Common myeloid progenitor, CD34-positive (primary cell): ENCODE data around the gene ATP1B4.

ENCODE experiments used
- CTCF ChIA-PET: fragments of 350-600 bp; sonication (Branson Sonifier 250); formaldehyde crosslinking; loops from one replicate; lab custom pipeline; 2021; ENCODE audit warnings: antibody characterized with exemption; lab: Charles Lee
- POLR2A ChIA-PET: fragments of 350-600 bp; sonication (Branson Sonifier 250); formaldehyde crosslinking; loops from one replicate; lab custom pipeline; 2021; ENCODE audit warnings: antibody characterized with exemption; lab: Charles Lee
- DNase-seq, 3 donors: peaks; one replicate each; pipeline versions ENCODE4 v3.0.0 to v3.0.0-alpha.2; 2013
- H3K27ac ChIP-seq, 2 experiments: 1 replicate in 1 of 2; 2 replicates in 1 of 2; pipeline ENCODE4 v1.7.0; 2013; ENCODE audit warnings: inconsistent platforms in 2 of 2, low read length in 2 of 2, mild to moderate bottlenecking in 2 of 2, low read depth in 1 of 2, moderate library complexity in 1 of 2; ENCODE audit not compliant: severe bottlenecking in 2 of 2, insufficient read depth in 1 of 2, poor library complexity in 1 of 2
- H3K27me3 ChIP-seq, 5 experiments: replicated peaks in 2 of 5; 1 replicate in 3 of 5; 2 replicates in 2 of 5; pipeline versions ENCODE4 v1.6.1 to v1.7.0; 2013; ENCODE audit warnings: low read length in 4 of 5, mild to moderate bottlenecking in 2 of 5, moderate library complexity in 2 of 5, inconsistent platforms in 1 of 5; ENCODE audit not compliant: insufficient read depth in 5 of 5, control insufficient read depth in 4 of 5
- H3K36me3 ChIP-seq, 4 experiments: 1 replicate in 2 of 4; 2 replicates in 2 of 4; pipeline versions ENCODE4 v1.6.1 to v1.7.0; 2013; ENCODE audit warnings: low read length in 3 of 4, control low read depth in 1 of 4, mild to moderate bottlenecking in 1 of 4; ENCODE audit not compliant: control insufficient read depth in 4 of 4, insufficient read depth in 4 of 4
- H3K4me1 ChIP-seq, 4 experiments: 1 replicate in 3 of 4; 2 replicates in 1 of 4; pipeline versions ENCODE4 v1.6.1 to v1.7.1; 2013; ENCODE audit warnings: low read length in 3 of 4, mild to moderate bottlenecking in 3 of 4, control low read depth in 1 of 4, inconsistent platforms in 1 of 4, moderate library complexity in 1 of 4; ENCODE audit not compliant: control insufficient read depth in 4 of 4, insufficient read depth in 4 of 4; ENCODE audit errors: control extremely low read depth in 1 of 4
- H3K4me3 ChIP-seq, 7 experiments: 1 replicate in 4 of 7; 2 replicates in 3 of 7; pipeline versions ENCODE4 v1.5.1 to v1.7.0; 2013; ENCODE audit warnings: mild to moderate bottlenecking in 7 of 7, low read length in 6 of 7, moderate library complexity in 6 of 7, inconsistent platforms in 2 of 7, low read depth in 2 of 7, control low read depth in 1 of 7; ENCODE audit not compliant: insufficient read depth in 4 of 7, control insufficient read depth in 1 of 7; ENCODE audit errors: extremely low read depth in 1 of 7
- H3K9me3 ChIP-seq, 5 experiments: 1 replicate in 4 of 5; 2 replicates in 1 of 5; pipeline versions ENCODE4 v1.6.1 to v1.7.1; 2013; ENCODE audit warnings: low read length in 4 of 5, mild to moderate bottlenecking in 2 of 5, inconsistent platforms in 1 of 5, low read depth in 1 of 5, moderate library complexity in 1 of 5; ENCODE audit not compliant: control insufficient read depth in 4 of 5, insufficient read depth in 2 of 5; ENCODE audit errors: control extremely low read depth in 1 of 5
- WGBS: methylation state at CpG from one replicate; pipeline ENCODE4 v1.1.5; 2013; ENCODE audit not compliant: insufficient coverage; 5-methylcytosine and 5-hydroxymethylcytosine counted together

ATP1B4 gene

DNA sequence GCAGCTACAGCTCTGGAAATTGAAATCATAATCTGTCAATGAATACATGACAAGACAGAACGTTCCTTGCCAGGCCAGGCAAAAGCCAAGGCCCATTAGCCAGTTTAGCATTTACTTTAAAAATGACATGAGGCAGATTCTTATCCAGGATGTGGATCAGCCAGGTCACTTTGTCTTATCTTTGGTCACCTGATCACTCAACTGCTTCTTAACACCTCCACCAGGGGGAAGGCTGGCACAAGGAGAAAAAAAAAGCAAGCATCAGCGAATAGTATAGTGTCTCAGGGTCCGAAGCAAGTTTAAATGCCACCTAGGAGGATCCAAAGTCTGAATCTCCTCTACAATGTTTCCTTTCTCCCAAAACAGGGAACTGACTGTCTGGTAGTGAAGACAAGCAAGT is 18.8 kb downstream of the ATP1B4 start:
- WGBS, result 37% methylated on average over 2 of the region's 3 CpGs
- peak; percentile 51 to 77 (median 75) for DNase-seq
- H3K4me3 ChIP-seq, result no peak overlapping the region
- no peak overlapping the region for H3K27ac ChIP-seq
- POLR2A ChIA-PET, result no interaction called here
- no peaks in the 10 kb centered on the region for H3K9me3 ChIP-seq
- H3K36me3 ChIP-seq, result no peaks in the 10 kb centered on the region
- H3K27me3 ChIP-seq, result peaks cover 0 to 11% (median 0%) of the 10 kb centered on the region in 5 experiments
- CTCF ChIA-PET, result interaction anchor here (0.6 to 4.6 kb wide), 11 partner anchors 10 to 96 kb away, joined by 3 to 39 read pairs (median 4); no protein-coding TSS in a partner anchor
- H3K4me1 ChIP-seq, result no peaks in the 10 kb centered on the region

DNA sequence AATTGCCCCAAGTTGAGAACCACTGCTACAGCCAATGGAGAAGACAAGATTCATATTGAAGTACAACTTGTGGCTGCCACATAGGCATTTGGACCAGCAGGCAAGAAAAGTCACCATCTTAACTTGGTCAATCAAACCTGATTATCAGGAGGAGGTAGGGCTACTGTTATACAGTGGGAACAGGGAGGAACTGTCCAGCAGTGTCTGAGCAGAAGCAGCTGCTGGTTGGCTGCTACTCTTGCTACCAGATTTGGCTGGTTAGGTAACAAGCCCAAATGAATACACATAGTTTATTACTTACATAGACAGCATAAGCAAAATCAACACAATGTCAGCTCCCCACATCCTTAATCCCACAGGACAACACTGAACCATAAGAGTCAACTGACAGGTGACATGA is 39.4 kb downstream of the ATP1B4 start:
- H3K27me3 ChIP-seq, result peaks cover 0 to 4% (median 0%) of the 10 kb centered on the region in 5 experiments
- peaks cover 0 to 4% (median 0%) of the 10 kb centered on the region in 5 experiments for H3K9me3 ChIP-seq
- no peaks in the 10 kb centered on the region for H3K4me1 ChIP-seq
- H3K27ac ChIP-seq, result no peak overlapping the region
- DNase-seq, result no peak
- ChIA-PET POLR2A (no interaction called here), CTCF (no interaction called here)
- no peaks in the 10 kb centered on the region for H3K36me3 ChIP-seq
- H3K4me3 ChIP-seq, result no peak overlapping the region

DNA sequence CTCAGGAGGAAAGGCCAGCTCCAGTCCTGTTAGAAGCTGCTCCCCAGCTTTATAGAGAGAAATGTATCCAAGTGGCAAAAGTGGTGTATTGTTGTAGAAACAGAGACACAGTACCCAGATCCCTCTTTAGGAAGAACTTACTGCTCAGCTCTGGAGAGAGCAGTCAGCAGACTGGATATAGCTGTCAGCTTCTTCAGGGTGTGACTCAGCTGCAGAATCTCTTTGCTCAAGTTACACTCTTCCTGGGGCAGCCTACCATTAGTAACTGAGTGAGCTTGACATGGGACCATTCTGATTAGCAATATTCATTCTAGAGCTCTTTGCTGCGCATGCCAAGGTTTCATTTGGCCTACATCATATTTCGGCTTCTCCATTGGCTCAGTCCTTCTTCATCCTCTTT is 40.5 kb downstream of the ATP1B4 start:
- POLR2A ChIA-PET, result no interaction called here
- peaks cover 0 to 4% (median 0%) of the 10 kb centered on the region in 5 experiments for H3K27me3 ChIP-seq
- H3K4me1 ChIP-seq, result no peaks in the 10 kb centered on the region
- WGBS, result 93% methylated on average over 2 of the region's 2 CpGs
- no peaks in the 10 kb centered on the region for H3K36me3 ChIP-seq
- CTCF ChIA-PET, result interaction anchor here (1.1 kb wide), 1 partner anchor 22 kb away, joined by 3 read pairs; no protein-coding TSS in a partner anchor
- no peak for DNase-seq
- peaks cover 0 to 4% (median 0%) of the 10 kb centered on the region in 5 experiments for H3K9me3 ChIP-seq
- H3K27ac ChIP-seq, result no peak overlapping the region
- H3K4me3 ChIP-seq, result no peak overlapping the region

DNA sequence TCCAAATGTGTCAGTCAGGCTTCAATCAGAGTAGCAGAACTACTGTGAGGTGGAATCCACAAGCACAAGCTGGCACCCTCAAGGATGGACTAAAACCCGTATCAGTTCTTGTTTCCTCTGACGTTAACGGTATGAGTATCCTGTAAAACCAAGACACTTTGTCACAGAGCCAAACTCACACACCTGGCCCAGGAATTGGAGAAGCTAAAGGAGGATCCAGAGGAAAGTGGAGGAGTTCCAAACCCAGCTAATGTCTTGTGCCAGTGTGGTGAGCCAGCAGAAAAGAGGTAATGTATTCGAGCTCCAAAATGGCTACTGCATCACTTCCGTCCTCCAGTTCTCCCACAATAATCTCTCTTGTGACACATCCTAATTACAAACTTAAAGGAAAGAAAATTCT is 44.7 kb downstream of the ATP1B4 start:
- ChIA-PET CTCF (interaction anchor here (1.0 kb wide), 1 partner anchor 26 kb away, joined by 4 read pairs; no protein-coding TSS in a partner anchor), POLR2A (no interaction called here)
- Histone ChIP-seq H3K27me3 (peaks cover 0 to 6% (median 0%) of the 10 kb centered on the region in 5 experiments), H3K36me3 (no peaks in the 10 kb centered on the region), H3K4me3 (no peak overlapping the region), H3K27ac (no peak overlapping the region), H3K4me1 (no peaks in the 10 kb centered on the region), H3K9me3 (peaks cover 0 to 4% (median 0%) of the 10 kb centered on the region in 5 experiments)
- WGBS, result 91% methylated on average over 3 of the region's 5 CpGs
- no peak for DNase-seq

DNA sequence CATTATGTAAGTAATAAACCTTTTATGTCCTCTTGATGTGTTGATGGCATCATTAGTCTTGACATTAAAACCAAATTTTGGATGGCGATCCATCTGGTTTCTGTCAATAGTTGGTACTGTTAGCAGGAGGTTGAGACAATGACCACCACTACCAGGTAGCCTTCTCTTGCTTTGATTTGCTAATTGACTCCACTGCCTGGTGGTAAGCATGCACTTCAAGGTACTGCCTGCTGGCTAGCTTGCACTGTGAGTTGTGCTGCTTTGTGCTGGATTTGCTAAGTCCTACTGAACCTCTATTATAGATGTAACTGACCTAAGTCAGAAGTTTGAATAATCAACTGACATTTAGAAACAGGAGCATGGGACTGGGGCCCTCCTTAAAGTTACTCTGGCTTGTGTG is 46.3 kb downstream of the ATP1B4 start:
- Histone ChIP-seq H3K36me3 (no peaks in the 10 kb centered on the region), H3K27me3 (peaks cover 0 to 6% (median 0%) of the 10 kb centered on the region in 5 experiments), H3K9me3 (peaks cover 0 to 4% (median 0%) of the 10 kb centered on the region in 5 experiments), H3K27ac (no peak overlapping the region), H3K4me3 (no peak overlapping the region), H3K4me1 (no peaks in the 10 kb centered on the region)
- ChIA-PET POLR2A (no interaction called here), CTCF (no interaction called here)
- WGBS, result 83% methylated on average over 1 of the region's 1 CpG
- no peak for DNase-seq

DNA sequence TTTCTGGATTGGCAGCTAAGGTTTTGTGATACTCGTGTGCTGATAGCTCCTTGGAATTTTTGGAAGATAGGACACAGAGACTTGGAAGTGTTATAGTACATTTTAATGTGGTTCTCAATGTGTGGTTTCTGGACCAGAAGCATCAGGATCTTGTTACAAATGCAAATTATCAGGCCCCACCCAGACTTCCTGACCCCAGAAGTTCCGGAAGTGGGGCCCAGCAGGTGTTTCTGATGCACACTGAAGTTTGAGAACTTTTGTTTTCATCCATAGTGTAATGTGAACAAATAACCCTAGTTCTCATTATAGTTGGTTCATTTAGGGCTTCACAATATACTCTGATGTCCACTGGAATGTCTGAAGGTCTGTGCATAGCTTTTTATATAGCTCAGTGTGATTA is 57.6 kb downstream of the ATP1B4 start:
- DNase-seq, result peak; percentile 52 to 89 (median 85)
- ChIA-PET POLR2A (no interaction called here), CTCF (interaction anchor here (1.1 to 1.7 kb wide), 2 partner anchors 13 to 33 kb away, joined by 3 to 4 read pairs; no protein-coding TSS in a partner anchor)
- Histone ChIP-seq H3K27me3 (peaks cover 0 to 5% (median 0%) of the 10 kb centered on the region in 5 experiments), H3K36me3 (no peaks in the 10 kb centered on the region), H3K4me3 (no peak overlapping the region), H3K4me1 (peaks cover 4 to 23% (median 10%) of the 10 kb centered on the region in 4 experiments), H3K9me3 (no peaks in the 10 kb centered on the region), H3K27ac (no peak overlapping the region)
- 27% methylated on average over 2 of the region's 2 CpGs for WGBS

DNA sequence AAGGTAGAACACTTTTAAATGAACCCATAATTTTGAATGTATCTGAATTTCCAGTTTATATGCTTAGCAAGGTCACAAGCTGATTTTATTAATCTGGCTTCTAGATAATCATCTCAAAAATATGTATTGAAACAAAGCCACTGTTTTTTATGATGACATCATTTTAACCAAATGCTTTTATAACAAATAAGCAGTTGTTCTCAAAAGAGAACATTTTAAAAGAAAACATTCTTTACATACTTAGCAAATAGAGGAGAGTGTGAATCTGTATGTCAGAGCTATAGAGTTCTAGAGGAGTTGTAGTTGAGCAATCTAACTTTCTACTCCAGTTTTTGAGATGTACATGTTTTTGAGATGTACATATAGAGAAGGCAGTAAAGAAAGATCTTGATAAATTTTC is 64.7 kb downstream of the ATP1B4 start:
- Histone ChIP-seq H3K4me1 (peaks cover 0 to 7% (median 0%) of the 10 kb centered on the region in 4 experiments), H3K9me3 (no peaks in the 10 kb centered on the region), H3K36me3 (no peaks in the 10 kb centered on the region), H3K27me3 (peaks cover 0 to 2% (median 0%) of the 10 kb centered on the region in 5 experiments), H3K27ac (no peak overlapping the region), H3K4me3 (no peak overlapping the region)
- no peak for DNase-seq
- CTCF ChIA-PET, result interaction anchor here (0.7 to 3.8 kb wide), 4 partner anchors 9 to 51 kb away, joined by 3 to 15 read pairs (median 6); no protein-coding TSS in a partner anchor
- POLR2A ChIA-PET, result no interaction called here
